ENCODE data around the gene TMEM39B. TPM values are rescaled to one million over a fixed set of nuclear protein-coding genes. Genes with fewer than 3 reads are reported as not detected.

Gene TMEM39B
- polyA plus RNA-seq, 1 donor from 2014 or later: 18.1 TPM

DNA sequence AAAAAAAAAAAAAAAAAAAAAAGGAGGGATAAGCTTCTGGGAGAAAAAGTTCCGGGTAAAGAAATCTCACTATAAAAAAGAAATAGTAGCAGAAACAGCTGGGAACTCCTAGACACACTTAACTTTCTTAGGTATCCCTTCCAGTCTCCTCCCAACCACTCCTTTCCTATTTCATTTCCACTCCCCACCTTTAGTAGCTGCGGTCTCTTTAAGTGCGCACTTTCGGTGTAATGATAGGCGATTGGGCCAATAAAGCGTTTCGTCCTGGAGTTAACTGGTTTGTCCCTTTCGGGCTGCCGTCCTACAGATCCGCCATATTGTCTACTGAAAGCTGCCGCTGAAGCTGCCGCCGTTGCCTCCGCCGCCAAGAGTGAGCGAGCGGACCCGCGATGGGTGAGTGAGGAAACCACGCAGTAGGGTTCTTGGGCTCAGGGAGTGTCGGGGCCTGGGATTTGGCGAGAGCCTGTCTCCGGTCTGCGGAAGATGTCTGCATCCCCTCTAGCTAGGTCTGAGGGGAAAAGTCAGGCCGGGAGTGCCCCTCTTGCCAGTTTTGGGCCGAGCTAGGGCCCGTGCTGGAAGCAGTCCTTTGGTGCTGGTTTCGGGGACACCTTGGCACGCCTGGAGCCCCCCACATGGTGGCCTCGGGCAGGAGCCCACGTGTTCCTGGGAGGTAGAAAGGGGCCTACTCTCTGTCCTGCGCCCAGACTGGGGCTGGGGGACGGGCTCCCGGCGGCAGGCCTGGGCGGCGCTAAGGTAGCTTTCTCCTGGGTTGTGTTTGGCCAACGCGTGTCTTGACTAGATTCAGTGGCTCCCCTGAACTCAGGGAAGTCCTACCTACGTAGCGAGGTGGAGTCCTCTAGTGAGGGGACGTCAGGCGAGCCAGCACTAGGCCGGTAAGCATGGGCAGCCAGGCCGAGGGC, 35.3 kb downstream of the TMEM39B start, which contains the start of gene KPNA6:
KPNA6 (plus strand) TSS at position 315 of the 920 bp plus-strand sequence; CDS start at position 390, 75 bp downstream.
- Histone ChIP-seq H3K4me3 (ENCODE audit: low read length) (peak within 1 kb of the TSS; percentile 100), H3F3A (ENCODE audit: insufficient read depth, low read length, poor library complexity, severe bottlenecking) (no peaks in the 10 kb centered on the region), H4K20me1 (ENCODE audit: insufficient read depth) (no peaks in the 10 kb centered on the region), H2AFZ (ENCODE audit: low read depth, low read length) (peak within 1 kb of the TSS; percentile 85), H3K9me3 (ENCODE audit: low read length) (no peaks in the 10 kb centered on the region), H3K79me2 (replicated peaks; ENCODE audit: insufficient read depth, low read length) (peaks cover 43% of the 10 kb centered on the region), H3K4me2 (ENCODE audit: low read length) (peak within 1 kb of the TSS; percentile 59), H3K9me2 (ENCODE audit: insufficient read depth, low read length) (no peaks in the 10 kb centered on the region), H3K9ac (ENCODE audit: low read length) (peak within 1 kb of the TSS; percentile 91), H3K27ac (ENCODE audit: low read length) (peak within 1 kb of the TSS; percentile 90), H3K27me3 (ENCODE audit: insufficient read depth, low read depth, low read length) (no peaks in the 10 kb centered on the region), H3K36me3 (ENCODE audit: insufficient read depth, low read length) (no peaks in the 10 kb centered on the region)
- TF ChIP-seq SMC3 (conservative IDR thresholded peaks at IDR 0.05; ENCODE audit: poor library complexity) (no peak), EP300 (conservative IDR thresholded peaks at IDR 0.05; ENCODE audit: poor library complexity, severe bottlenecking) (no peak), EZH2 (IDR thresholded peaks at IDR 0.05; ENCODE audit: borderline replicate concordance, insufficient read depth, low read length, poor library complexity, severe bottlenecking) (no peak), RAD21 (conservative IDR thresholded peaks at IDR 0.05) (no peak), TAF1 (IDR thresholded peaks at IDR 0.05; ENCODE audit: low read depth) (peak; percentile 77), MXI1 (conservative IDR thresholded peaks at IDR 0.05; ENCODE audit: poor library complexity, severe bottlenecking) (peak; percentile 88), POLR2AphosphoS5 (IDR thresholded peaks at IDR 0.05) (peak; percentile 90)
- TF ChIP-seq, protein P1, sequence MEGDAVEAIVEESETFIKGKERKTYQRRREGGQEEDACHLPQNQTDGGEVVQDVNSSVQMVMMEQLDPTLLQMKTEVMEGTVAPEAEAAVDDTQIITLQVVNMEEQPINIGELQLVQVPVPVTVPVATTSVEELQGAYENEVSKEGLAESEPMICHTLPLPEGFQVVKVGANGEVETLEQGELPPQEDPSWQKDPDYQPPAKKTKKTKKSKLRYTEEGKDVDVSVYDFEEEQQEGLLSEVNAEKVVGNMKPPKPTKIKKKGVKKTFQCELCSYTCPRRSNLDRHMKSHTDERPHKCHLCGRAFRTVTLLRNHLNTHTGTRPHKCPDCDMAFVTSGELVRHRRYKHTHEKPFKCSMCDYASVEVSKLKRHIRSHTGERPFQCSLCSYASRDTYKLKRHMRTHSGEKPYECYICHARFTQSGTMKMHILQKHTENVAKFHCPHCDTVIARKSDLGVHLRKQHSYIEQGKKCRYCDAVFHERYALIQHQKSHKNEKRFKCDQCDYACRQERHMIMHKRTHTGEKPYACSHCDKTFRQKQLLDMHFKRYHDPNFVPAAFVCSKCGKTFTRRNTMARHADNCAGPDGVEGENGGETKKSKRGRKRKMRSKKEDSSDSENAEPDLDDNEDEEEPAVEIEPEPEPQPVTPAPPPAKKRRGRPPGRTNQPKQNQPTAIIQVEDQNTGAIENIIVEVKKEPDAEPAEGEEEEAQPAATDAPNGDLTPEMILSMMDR (IDR thresholded peaks at IDR 0.05; ENCODE audit: poor library complexity, severe bottlenecking): peak; percentile 11
- TF ChIP-seq, protein P2, sequence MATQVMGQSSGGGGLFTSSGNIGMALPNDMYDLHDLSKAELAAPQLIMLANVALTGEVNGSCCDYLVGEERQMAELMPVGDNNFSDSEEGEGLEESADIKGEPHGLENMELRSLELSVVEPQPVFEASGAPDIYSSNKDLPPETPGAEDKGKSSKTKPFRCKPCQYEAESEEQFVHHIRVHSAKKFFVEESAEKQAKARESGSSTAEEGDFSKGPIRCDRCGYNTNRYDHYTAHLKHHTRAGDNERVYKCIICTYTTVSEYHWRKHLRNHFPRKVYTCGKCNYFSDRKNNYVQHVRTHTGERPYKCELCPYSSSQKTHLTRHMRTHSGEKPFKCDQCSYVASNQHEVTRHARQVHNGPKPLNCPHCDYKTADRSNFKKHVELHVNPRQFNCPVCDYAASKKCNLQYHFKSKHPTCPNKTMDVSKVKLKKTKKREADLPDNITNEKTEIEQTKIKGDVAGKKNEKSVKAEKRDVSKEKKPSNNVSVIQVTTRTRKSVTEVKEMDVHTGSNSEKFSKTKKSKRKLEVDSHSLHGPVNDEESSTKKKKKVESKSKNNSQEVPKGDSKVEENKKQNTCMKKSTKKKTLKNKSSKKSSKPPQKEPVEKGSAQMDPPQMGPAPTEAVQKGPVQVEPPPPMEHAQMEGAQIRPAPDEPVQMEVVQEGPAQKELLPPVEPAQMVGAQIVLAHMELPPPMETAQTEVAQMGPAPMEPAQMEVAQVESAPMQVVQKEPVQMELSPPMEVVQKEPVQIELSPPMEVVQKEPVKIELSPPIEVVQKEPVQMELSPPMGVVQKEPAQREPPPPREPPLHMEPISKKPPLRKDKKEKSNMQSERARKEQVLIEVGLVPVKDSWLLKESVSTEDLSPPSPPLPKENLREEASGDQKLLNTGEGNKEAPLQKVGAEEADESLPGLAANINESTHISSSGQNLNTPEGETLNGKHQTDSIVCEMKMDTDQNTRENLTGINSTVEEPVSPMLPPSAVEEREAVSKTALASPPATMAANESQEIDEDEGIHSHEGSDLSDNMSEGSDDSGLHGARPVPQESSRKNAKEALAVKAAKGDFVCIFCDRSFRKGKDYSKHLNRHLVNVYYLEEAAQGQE (IDR thresholded peaks at IDR 0.05; ENCODE audit: borderline replicate concordance): peak; percentile 76

DNA sequence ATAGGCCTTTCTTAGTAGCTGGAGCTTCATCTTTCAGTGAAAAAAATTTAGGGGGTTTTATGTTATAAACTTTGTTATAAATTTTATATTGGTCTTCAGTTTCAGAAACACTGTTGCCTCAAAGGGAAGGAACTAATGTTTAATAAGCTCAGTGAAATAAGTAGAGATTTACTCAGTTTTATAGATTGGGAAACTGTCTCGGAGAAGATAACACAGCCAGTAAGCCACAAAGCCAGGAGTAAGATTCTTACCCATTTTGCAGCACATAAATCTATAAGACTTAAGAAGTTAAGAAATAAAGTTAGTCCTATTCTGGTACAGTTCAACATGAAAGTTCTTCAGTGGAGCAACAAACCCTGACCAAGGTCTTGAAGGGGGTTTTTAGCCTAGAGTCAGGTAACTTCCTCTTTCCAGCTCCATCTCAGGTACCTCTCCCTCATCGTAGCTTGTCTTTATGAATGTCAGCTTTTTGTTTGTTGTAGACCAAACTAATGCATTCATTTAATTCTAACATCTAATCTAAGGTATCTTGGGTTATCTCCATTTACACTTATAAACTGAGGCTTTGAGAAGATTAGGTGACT, 38.4 kb downstream of the TMEM39B start:
- Histone ChIP-seq H3K4me3 (ENCODE audit: low read length) (no peak overlapping the region), H2AFZ (ENCODE audit: low read depth, low read length) (no peak overlapping the region), H4K20me1 (ENCODE audit: insufficient read depth) (no peaks in the 10 kb centered on the region), H3F3A (ENCODE audit: insufficient read depth, low read length, poor library complexity, severe bottlenecking) (no peaks in the 10 kb centered on the region), H3K79me2 (replicated peaks; ENCODE audit: insufficient read depth, low read length) (peaks cover 58% of the 10 kb centered on the region), H3K9ac (ENCODE audit: low read length) (no peak overlapping the region), H3K4me2 (ENCODE audit: low read length) (no peak overlapping the region), H3K27ac (ENCODE audit: low read length) (no peak overlapping the region), H3K9me2 (ENCODE audit: insufficient read depth, low read length) (no peaks in the 10 kb centered on the region), H3K36me3 (ENCODE audit: insufficient read depth, low read length) (no peaks in the 10 kb centered on the region), H3K27me3 (ENCODE audit: insufficient read depth, low read depth, low read length) (no peaks in the 10 kb centered on the region), H3K9me3 (ENCODE audit: low read length) (no peaks in the 10 kb centered on the region)
- TF ChIP-seq, protein P1 (IDR thresholded peaks at IDR 0.05; ENCODE audit: poor library complexity, severe bottlenecking): no peak
- TF ChIP-seq MXI1 (conservative IDR thresholded peaks at IDR 0.05; ENCODE audit: poor library complexity, severe bottlenecking) (no peak), RAD21 (conservative IDR thresholded peaks at IDR 0.05) (no peak), POLR2AphosphoS5 (IDR thresholded peaks at IDR 0.05) (no peak), SMC3 (conservative IDR thresholded peaks at IDR 0.05; ENCODE audit: poor library complexity) (no peak), EZH2 (IDR thresholded peaks at IDR 0.05; ENCODE audit: borderline replicate concordance, insufficient read depth, low read length, poor library complexity, severe bottlenecking) (no peak), TAF1 (IDR thresholded peaks at IDR 0.05; ENCODE audit: low read depth) (no peak), EP300 (conservative IDR thresholded peaks at IDR 0.05; ENCODE audit: poor library complexity, severe bottlenecking) (no peak)
- TF ChIP-seq, protein P2 (IDR thresholded peaks at IDR 0.05; ENCODE audit: borderline replicate concordance): no peak
